HUES64 (cell line): ENCODE data around the gene BARX2.
A peak's percentile ranks its signal among the peaks of the same experiment; 100 is the strongest.

Experiments used
- H3K27ac ChIP-seq: 2 replicates; pipeline ENCODE4 v1.7.0; 2013; ENCODE audit warnings: low read depth, low read length, inconsistent platforms
- H3K27me3 ChIP-seq: 2 replicates; pipeline ENCODE4 v1.6.1; 2013; ENCODE audit warnings: mild to moderate bottlenecking, low read length; ENCODE audit not compliant: insufficient read depth
- H3K36me3 ChIP-seq: 2 replicates; pipeline ENCODE4 v1.6.1; 2013; ENCODE audit warnings: mild to moderate bottlenecking, low read length; ENCODE audit not compliant: insufficient read depth
- H3K4me1 ChIP-seq: 2 replicates; pipeline ENCODE4 v1.6.1; 2013; ENCODE audit warnings: mild to moderate bottlenecking, low read length, moderate library complexity; ENCODE audit not compliant: insufficient read depth
- H3K4me3 ChIP-seq: 2 replicates; pipeline ENCODE4 v1.5.1; 2013; ENCODE audit warnings: mild to moderate bottlenecking, low read length, moderate library complexity
- H3K9ac ChIP-seq: 2 replicates; pipeline ENCODE4 v1.6.1; 2013; ENCODE audit warnings: mild to moderate bottlenecking, low read depth, low read length
- H3K9me3 ChIP-seq: 2 replicates; pipeline ENCODE4 v1.6.1; 2013; ENCODE audit warnings: low read depth, low read length; ENCODE audit not compliant: insufficient read depth
- WGBS: fragments of 150-250, 120-280 bp; methylation state at CpG from one replicate; pipeline ENCODE4 v1.1.7; 2013; ENCODE audit warnings: missing lambda C conversion rate; 5-methylcytosine and 5-hydroxymethylcytosine counted together

Gene BARX2

DNA sequence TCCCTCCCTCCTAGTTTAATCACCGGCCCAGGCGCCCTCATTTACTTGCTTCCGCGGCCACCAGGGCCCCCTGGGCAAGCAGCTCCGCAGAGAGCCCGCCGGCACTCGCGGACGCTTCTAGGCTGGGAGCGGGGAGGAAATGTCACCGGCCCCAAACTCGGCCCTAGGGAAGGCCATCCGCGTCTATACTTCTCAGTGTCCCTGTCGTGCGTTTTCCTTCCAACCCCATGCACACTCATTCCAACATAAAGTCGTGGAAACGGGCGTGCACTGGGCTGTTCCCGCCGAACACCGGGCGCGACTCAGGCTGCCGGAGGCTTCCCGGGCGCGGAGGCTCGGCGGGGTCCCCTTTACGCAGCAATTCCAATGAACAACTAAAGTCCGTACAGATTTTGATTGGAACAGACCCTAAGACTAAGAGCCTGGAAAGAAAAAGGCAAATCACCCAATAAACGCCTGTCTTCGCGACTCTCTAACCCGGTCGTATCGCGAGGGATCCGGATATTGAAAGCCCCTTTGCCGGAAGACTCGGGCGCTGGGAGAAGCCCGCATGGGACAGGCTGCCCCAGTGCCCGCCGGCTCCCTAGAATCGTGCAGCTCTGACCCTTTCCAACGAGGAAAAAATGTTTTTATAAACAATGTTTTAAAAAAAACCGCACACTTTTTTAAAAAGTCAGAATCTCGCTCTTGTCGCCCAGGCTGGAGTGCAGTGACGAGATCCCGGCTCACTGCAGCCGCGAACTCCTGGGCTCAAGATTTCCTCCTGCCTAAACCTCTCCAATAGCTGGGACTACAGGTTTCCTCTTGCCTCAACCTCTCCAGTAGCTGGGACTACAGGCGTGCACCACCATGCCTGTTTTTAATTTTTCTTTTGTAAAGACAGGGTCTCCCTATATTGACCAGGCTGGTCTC, 1.3 kb upstream of the BARX2 start:
- Histone ChIP-seq H3K36me3 (no peaks in the 10 kb centered on the region), H3K27me3 (peaks cover 100% of the 10 kb centered on the region), H3K4me3 (peak overlapping the region; percentile 45), H3K4me1 (0 out of 2 replicates have a peak, but pooled peaks cover 5% of the 10 kb centered on the region), H3K9me3 (no peaks in the 10 kb centered on the region), H3K27ac (no peak overlapping the region), H3K9ac (no peak overlapping the region)
- WGBS: 3% methylated on average over 57 of the region's 57 CpGs

DNA sequence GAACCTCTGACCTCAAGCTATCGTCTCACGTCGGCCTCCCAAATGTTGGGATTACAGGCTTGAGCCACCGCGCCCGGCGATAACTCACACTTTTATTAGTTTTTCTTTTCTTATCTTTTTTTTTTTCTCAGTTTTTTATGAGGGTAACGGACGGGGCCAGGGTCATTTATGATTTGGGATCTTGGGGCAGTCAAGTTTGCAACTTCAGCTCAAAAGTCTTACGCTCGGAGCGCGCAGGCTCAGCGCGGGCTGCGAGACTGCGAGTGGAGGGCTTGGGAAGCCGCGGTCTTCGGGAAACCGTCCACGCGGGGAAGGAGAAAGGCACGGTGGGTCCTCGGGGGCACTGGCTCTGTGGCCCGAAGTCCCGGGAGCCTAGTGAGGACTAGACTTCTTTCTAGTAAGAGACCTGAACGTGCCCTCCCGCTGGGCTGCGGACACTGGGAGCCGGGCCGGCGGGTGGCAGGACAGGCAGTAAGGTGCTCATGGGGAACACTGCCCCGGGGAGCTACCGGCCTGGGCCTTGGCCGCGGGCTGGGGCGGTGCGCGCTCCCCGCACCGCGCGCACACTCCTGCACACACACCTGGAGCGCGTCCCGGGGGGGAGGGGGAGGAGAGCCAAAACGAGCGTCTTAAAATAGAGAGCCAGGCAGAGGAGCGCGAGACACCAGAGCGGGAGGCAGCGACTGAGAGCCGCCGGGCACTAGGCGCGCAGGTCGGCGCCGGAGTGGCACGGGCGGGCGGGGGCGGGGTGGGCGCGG, 476 bp upstream of the BARX2 start:
- peaks cover 100% of the 10 kb centered on the region for H3K27me3 ChIP-seq
- 2% methylated on average over 66 of the region's 66 CpGs for WGBS
- 0 out of 2 replicates have a peak, but pooled peaks cover 5% of the 10 kb centered on the region for H3K4me1 ChIP-seq
- no peaks in the 10 kb centered on the region for H3K9me3 ChIP-seq
- H3K4me3 ChIP-seq: peak overlapping the region; percentile 49
- H3K9ac ChIP-seq: no peak overlapping the region
- H3K36me3 ChIP-seq: no peaks in the 10 kb centered on the region
- H3K27ac ChIP-seq: no peak overlapping the region

DNA sequence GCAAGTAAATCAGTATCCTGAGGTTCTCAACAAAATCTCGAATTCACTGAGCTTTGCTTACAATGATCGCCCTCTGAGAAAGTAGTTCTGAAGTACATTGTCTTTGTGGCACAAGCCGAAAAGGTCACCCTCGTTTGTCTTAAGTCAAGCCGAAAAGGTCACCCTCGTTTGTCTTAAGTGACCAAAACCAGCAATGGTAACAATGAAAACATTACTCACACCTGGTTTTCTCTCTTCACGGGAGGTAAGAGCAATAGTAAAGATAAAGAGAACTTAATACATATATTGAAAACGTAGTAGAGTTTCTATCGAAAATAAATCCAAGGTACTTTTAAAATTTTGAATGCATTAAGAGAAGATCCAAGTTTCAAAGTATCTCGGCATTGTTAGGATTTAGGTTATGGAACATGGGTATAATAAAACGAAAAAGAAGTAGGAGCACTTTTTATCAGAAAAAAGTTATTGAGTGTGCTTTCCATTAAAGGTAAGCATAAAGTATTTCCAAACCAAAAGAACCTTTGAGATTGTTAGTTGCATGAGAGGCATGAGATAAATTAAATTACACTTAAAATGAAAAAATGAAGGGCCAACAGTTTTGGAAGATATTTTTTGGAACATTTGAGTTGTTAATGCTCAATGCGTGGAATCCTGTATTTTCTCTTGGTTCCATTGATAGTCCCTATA, 1.2 kb downstream of the BARX2 start:
- 0 out of 2 replicates have a peak, but pooled peaks cover 5% of the 10 kb centered on the region for H3K4me1 ChIP-seq
- peak overlapping the region; percentile 49; the same call in 1 of the 2 replicates for H3K4me3 ChIP-seq
- no peaks in the 10 kb centered on the region for H3K9me3 ChIP-seq
- 56% methylated on average over 10 of the region's 12 CpGs for WGBS
- peaks cover 88% of the 10 kb centered on the region for H3K27me3 ChIP-seq
- H3K36me3 ChIP-seq: no peaks in the 10 kb centered on the region
- no peak overlapping the region for H3K9ac ChIP-seq
- no peak overlapping the region for H3K27ac ChIP-seq

DNA sequence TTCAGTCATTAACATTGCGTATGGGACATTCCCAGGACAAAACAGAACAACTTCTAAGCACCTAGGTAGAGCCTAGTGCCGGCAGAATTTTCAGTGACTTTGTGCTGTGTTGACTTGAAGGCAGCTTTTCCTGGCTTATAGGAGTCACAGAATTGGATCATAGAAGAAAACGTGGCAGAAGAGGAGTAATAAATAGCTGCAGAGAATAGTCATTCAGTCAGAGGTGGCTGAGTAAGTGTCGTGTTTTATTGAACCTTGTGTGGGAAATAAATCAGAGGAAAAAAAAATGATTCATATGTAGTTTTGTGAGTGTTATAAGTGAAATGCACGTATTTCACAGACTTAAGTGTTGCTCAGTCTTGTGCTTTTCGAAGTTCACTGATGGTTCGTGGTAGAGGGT, 2.1 kb downstream of the BARX2 start:
- H3K9ac ChIP-seq: no peak overlapping the region
- no peak overlapping the region for H3K27ac ChIP-seq
- peaks cover 81% of the 10 kb centered on the region for H3K27me3 ChIP-seq
- H3K4me1 ChIP-seq: 0 out of 2 replicates have a peak, but pooled peaks cover 5% of the 10 kb centered on the region
- H3K4me3 ChIP-seq: no peak overlapping the region
- 86% methylated on average over 7 of the region's 7 CpGs for WGBS
- H3K36me3 ChIP-seq: no peaks in the 10 kb centered on the region
- no peaks in the 10 kb centered on the region for H3K9me3 ChIP-seq

DNA sequence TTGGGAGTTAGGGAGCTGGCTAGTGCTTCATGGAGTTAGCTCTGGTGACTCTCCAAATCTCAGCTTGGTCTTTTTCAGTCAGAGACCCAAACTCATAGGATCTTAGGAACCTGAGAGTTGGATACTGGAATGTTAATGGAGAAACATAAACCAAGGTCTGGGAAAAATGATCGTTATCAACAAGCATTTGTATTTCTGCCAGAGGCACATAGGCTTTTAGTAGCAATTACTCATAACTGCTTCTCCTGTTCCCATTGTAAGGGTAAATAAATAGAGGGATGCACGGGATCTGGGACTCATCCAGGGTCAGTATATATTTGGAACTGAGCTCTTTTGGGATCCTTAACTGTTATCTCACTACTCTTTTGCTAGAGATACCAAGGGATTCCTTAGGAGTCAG, 4.8 kb downstream of the BARX2 start:
- Histone ChIP-seq H3K4me1 (0 out of 2 replicates have a peak, but pooled peaks cover 5% of the 10 kb centered on the region), H3K4me3 (no peak overlapping the region), H3K36me3 (no peaks in the 10 kb centered on the region), H3K9ac (no peak overlapping the region), H3K27ac (no peak overlapping the region), H3K27me3 (peaks cover 59% of the 10 kb centered on the region), H3K9me3 (no peaks in the 10 kb centered on the region)
- 94% methylated on average over 2 of the region's 2 CpGs for WGBS

DNA sequence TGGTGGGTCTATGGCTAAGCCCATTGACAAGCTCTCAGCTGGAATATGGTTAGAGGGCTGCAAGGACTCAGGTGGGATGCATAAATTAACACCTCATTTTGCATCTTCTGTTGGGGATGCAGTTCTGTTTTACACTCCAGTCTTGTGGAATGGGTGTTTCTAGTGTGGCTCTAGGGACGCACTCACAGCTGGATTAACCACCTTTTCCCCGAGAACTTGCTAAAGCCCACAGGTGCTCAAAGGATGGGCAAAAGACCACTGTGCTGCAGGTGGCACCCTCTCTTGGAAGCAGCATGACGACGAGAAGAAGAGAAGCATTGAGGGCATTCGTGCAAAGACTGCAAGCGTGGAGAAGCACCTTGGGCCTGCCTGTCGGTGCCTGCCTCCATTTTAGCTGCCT, 6.9 kb downstream of the BARX2 start:
- Histone ChIP-seq H3K4me3 (no peak overlapping the region), H3K27ac (no peak overlapping the region), H3K9ac (no peak overlapping the region), H3K27me3 (peaks cover 41% of the 10 kb centered on the region), H3K36me3 (no peaks in the 10 kb centered on the region), H3K4me1 (no peaks in the 10 kb centered on the region), H3K9me3 (no peaks in the 10 kb centered on the region)
- whole genome bisulfite sequencing: 87% methylated on average over 7 of the region's 7 CpGs

DNA sequence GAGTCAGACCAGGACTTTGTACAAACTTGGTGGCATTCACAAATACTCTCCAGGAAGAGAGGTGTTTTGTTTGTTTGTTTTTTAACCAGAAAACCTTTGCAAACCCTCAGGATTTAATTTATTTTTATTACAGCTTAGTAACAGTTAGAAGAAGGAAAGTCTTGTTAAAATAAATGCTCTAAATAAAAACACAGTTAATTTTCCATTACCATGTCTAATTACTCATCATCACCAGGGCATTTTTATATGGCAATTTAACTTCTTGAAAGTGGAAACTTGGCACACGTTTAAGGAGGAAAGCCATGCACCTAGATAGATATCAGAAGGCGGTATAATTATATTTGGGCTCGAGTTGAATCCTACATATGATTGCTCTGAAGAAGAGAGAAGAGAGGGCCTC, 7.4 kb downstream of the BARX2 start:
- Histone ChIP-seq H3K4me3 (no peak overlapping the region), H3K27me3 (peaks cover 36% of the 10 kb centered on the region), H3K9ac (no peak overlapping the region), H3K36me3 (no peaks in the 10 kb centered on the region), H3K27ac (no peak overlapping the region), H3K9me3 (no peaks in the 10 kb centered on the region), H3K4me1 (no peaks in the 10 kb centered on the region)
- 88% methylated on average over 3 of the region's 3 CpGs for WGBS

DNA sequence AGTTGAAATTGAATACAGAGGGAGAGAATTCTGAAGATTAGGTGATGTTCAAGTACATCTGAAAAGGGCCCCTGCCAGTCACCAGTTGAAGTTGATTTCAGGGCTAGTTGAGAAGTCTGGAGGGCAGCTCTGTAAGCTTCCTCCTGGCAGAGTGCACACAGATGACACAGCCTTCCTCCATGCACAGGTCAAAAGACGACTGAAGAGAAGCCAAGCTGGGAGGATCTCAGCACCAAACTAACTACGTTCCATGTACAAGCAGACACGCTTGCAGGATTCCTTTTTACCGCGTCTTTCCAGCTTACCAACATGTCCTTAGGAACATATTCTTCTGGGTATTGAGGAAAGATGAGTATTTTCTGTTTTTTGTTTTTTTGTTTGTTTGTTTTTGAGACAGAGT, 7.9 kb downstream of the BARX2 start:
- 91% methylated on average over 5 of the region's 5 CpGs for WGBS
- no peak overlapping the region for H3K27ac ChIP-seq

DNA sequence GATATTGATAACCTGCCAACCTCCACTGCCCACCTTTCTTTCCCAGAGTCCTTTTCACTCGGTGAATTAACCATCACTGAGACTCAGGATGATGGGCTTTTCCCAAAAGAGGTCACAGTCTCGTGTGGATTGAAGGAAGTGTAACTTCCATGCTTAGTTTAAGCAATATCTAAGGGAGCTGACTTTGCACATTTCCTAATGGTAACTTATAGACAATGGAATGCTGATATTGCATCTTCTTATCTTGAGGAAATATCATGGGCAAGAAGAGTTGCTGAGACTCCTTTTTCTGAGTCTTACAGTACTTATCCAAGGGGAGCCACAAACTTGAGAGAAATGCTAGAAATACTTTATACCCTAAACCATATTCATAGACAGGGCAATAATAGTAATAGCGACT, 8.8 kb downstream of the BARX2 start:
- Histone ChIP-seq H3K27me3 (peaks cover 22% of the 10 kb centered on the region; the same call in 1 of the 2 replicates), H3K4me3 (no peak overlapping the region), H3K36me3 (no peaks in the 10 kb centered on the region), H3K9me3 (no peaks in the 10 kb centered on the region), H3K9ac (no peak overlapping the region), H3K4me1 (no peaks in the 10 kb centered on the region), H3K27ac (no peak overlapping the region)
- 85% methylated on average over 3 of the region's 3 CpGs for WGBS

More for the DNA sequence above, 7.9 kb downstream of the BARX2 start:
- Histone ChIP-seq H3K9me3 (no peaks in the 10 kb centered on the region), H3K9ac (no peak overlapping the region), H3K4me1 (no peaks in the 10 kb centered on the region), H3K27me3 (peaks cover 31% of the 10 kb centered on the region; the same call in 1 of the 2 replicates), H3K4me3 (no peak overlapping the region), H3K36me3 (no peaks in the 10 kb centered on the region)

DNA sequence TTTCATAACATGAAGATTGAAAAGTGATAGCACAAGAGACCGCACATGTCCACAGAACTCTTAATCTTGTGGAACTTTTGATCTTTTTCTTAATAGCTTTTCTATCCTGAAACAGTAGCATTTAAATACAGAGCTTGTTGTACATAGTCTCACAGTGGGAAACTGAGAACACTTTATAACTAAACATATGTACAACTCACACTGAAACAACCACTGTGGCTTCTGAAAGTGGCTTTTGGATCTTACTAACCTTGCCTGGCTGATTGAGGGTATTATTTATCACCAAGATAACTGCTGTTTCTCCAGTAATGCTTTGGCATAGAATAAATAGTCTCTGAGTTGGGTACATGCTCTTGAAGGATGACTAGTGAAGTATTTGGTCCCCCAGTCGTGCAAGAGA, 10.2 kb downstream of the BARX2 start:
- no peaks in the 10 kb centered on the region for H3K36me3 ChIP-seq

More for the DNA sequence above, 10.2 kb downstream of the BARX2 start:
- Histone ChIP-seq H3K27ac (no peak overlapping the region), H3K9ac (no peak overlapping the region), H3K4me3 (no peak overlapping the region), H3K27me3 (peaks cover 10% of the 10 kb centered on the region; the same call in 1 of the 2 replicates), H3K4me1 (no peaks in the 10 kb centered on the region), H3K9me3 (no peaks in the 10 kb centered on the region)
- WGBS: 74% methylated on average over 2 of the region's 2 CpGs
